Medulla oblongata (tissue), 1 donor: ENCODE results near the gene MACROD2.
"Not testable (repeated sequence)": the region's sequence is repeated elsewhere in the genome, so short reads cannot be mapped to it uniquely, and the experiment has no call there.

Experiments used
- DNase-seq: peaks from one replicate; pipeline ENCODE4 v3.0.0-alpha.2; 2015; ENCODE audit errors: extremely low spot score

The MACROD2 gene

DNA sequence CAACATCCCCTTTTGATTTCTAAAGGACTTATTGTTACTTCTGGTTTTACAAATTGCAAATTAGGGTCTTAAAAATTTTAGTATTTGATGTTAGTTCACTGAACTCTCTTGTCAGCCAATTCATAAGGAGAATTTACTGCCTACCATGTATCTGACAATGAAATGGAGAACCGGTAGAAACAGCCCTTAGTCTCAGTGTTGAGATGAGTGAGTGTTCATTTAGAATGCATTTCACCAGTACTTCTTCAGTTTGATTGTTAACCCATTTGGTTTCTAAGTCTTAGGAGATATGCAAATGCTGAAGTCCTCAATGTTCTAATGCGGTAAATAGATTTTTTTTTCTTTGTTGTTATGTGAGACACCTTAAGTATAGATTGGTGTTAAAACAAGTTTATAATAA is 958.4 kb downstream of the MACROD2 start:
- no peak for DNase-seq

GRCh38 chr20:14955399-14955798 is 960.1 kb downstream of the MACROD2 start:
- no peak for DNase-seq

GRCh38 chr20:14956026-14956425 is 960.7 kb downstream of the MACROD2 start:
- no peak for DNase-seq

GRCh38 chr20:14956538-14956937 is 961.2 kb downstream of the MACROD2 start:
- no peak for DNase-seq

GRCh38 chr20:14957402-14957801 is 962.1 kb downstream of the MACROD2 start:
- DNase-seq: no peak

DNA sequence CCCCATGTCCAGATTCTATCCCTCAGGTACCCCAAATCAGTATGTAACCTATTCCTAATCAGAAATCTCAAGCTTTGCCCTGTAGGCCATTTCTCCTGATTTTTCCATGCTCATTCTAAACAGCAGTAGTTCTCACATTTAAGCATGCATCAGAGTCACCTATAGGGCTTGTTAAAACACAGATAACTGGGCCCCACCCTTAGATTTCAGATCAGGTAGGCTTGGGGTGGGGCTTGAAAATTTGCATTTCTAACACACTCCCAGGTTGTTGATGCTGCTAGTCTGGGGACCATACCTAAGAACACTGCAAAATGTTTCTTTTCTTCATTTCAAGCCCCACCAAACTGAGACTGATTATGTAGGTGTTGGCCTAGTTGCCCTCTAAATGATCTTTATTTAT is 963.3 kb downstream of the MACROD2 start:
- DNase-seq: no peak

DNA sequence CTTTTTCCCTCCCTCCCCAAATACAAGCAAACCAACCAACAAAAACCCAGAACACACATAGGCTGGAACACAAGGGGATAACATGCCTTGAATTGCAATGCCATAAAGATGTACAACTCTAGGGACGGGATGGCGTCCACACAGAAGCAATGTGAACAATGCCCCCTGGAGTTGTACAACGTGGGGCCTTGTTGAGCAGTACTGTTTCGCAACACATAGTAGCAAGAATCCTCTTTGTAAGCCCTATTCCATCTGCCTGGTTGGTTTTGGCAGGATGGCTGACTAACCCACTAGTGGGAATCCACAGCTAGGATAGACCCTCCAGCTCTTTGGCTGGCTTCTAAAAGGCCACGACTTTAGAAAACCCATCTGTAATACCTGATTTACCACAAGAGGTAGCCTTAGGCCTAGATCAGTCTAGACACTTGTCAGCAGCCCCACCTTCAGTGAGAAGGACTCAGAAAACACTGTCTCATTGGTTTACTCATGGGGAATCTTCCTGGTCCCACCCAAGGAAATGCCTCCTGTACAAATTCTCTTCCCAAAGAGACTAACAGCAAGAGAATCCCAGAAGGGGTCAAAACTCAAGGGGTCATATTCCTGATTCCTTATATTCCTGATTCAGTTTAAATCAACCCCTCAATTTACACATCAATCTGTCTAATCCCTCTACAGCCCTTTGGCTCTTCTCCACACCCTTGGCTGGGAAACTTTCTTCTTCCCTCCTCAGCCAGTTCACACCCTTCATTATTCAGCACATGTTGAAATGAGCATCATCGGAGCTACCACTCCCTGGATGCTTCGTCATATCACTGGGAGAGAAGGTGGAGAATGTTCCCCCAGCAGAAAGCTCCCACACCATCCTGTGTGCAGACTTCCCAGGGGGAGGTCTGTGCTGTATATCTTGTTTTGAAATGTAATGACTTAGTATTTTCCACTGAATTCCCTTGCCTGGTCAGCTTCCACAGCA is 964.5 kb downstream of the MACROD2 start:
- DNase-seq: no peak

DNA sequence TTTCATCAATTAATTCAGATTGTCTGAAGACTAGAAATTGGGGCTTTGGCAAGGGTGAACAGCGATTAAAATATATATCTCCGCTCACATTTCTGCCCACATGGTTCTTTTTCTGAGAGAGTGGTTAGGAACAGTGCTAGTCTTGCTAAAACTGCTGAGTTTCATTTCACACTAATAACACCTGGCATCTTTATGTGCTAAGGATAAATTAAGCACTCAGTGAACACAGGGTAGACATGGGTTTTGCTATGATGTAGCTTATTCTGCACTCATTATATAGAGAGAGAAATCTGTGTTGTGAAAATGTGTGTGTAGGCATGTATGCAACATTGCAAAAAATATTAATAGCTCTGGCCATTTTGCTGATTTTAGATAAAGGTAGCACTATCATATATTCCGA is 965.5 kb downstream of the MACROD2 start:
- no peak for DNase-seq

DNA sequence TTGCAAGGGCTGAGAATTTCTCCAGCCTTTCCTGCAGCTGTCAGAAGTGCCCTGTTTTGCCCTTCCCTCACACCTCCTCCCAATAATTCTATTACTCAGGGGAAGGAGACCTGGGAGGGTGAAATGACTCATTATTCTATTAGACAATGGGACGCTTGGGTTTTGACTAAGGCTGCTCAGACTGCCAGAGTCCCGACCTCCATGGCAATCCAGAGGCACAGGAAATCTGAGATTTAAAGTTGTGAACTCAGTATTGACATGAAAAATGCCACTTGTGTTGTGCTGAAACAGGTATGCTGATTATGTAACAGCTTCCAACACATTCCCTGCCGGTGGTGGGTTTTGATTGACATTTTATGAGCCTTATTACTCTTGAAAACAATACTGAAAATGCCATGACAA is 967.9 kb downstream of the MACROD2 start:
- no peak for DNase-seq

GRCh38 chr20:14966203-14966602 is 970.9 kb downstream of the MACROD2 start:
- no peak for DNase-seq

GRCh38 chr20:14966808-14967207 is 971.5 kb downstream of the MACROD2 start:
- no peak for DNase-seq

GRCh38 chr20:14972256-14972655 is 976.9 kb downstream of the MACROD2 start:
- DNase-seq: no peak

DNA sequence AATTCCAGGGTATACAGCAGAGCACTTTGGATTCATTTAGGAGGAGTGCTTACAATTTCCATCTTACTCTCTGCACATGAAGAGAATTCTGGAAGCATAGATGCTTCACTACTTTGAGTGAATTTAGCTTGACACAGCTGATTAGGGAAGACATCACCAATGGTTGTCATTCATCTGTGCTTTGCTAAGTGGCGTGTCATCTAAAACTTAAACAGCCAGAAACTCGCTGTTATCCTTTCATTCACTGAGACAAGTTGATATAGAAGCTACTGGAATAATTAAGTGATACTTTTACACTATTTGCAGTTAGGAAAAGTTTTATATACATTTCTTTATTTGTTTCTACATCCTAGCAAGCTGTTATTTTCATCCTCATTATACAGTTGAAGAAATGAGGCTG is 977.4 kb downstream of the MACROD2 start:
- DNase-seq: no peak

- no peak for DNase-seq
Observed at GRCh38 chr20:14979453-14979986, 984.2 kb downstream of the MACROD2 start.

- DNase-seq: not testable (repeated sequence)
Observed at GRCh38 chr20:14981486-14981885, 986.2 kb downstream of the MACROD2 start.

DNA sequence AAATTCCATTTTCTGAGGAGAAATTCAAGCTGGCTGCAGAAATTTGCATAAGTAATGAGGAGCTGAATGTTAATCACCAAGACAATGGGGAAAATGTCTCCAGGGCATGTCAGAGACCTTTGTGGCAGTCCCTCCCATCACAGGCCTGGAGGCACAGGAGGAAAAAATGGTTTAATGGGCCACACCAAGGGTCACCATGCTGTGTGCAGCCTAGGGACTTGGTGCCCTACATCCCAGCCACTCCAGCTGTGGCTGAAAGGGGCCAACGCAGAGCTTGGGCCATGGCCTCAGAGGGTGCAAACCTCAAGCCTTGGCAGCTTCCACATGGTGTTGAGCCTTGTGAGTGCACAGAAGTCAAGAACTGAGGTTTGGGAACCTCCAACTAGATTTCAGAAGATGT is 987.0 kb downstream of the MACROD2 start:
- DNase-seq: not testable (repeated sequence)

DNA sequence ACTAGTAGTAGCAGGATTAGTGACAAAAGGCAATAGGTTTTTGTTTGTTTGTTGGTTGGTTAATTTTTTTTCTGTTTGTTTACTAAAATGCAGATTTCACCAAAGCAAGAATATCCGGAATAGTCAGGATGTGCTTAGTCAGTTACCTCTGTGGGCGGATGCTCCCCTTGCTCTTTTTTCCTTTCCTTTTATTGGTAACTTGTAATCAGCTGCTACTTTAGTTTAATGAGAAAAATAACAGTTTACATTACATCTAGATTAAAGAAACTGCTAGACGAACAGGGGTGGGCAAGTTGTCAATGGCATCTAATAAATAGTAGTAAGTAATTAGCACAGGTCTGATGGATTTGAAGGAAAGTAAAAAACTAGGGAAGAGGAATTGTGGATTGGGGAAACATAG is 989.0 kb downstream of the MACROD2 start:
- no peak for DNase-seq

- no peak for DNase-seq
Observed at GRCh38 chr20:14984768-14985622, 989.7 kb downstream of the MACROD2 start.

DNA sequence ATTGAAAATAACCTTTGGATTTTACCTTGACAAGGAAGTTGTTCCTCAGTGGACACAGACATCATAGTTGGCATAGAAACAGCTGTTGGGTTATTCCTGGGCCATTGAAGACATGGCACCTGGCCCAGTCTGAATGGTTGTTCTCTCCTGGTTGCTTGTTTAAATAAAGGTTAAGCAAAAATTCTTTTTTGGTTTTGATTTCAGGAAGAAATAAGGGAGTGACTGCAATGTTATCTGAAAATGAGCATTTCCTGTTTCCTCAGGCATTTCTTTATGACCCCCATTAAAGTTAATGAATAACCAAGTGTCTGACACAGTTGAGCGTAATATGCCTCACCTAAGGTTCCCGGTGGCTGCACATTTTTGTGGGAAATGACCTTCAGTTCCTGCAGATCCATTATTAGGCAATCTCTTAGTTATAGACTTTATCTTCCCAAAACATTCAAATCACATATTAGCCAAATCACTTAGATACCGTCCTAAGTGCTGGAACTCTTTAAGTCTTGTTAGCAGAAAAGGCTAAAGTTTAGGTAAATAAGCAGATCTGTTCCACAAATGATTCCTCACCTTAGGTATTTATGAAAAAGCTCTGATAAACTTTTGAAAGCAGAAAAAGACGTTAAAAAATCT is 990.8 kb downstream of the MACROD2 start:
- no peak for DNase-seq

DNA sequence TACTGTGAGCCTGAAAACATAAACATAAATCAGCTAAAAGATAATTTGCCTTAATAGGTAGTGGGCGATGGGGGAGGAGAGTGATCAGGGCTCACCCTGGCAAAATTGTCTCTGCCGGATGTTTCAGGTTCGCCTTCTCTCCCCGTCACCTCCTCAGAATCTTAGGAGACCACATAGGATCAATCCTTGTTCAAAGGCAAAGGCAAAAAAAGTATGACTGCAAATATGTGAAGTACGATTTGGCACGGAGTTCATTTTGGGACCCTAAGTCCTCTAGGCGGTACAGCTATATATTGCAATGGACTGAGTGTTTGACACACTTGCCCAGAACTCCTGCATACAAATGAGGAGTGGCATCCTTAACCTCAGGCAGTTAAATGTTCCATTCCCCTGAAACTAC is 991.3 kb downstream of the MACROD2 start:
- DNase-seq: no peak

- DNase-seq: no peak
Observed at GRCh38 chr20:14989535-14990290, 994.4 kb downstream of the MACROD2 start.
